Endothelial cell (in vitro differentiated cells): ENCODE data around the gene TRIM28. TPM values are rescaled to one million over a fixed set of nuclear protein-coding genes. Genes with fewer than 3 reads are reported as not detected.
A peak's percentile ranks its signal among the peaks of the same experiment; 100 is the strongest.
"Not testable (repeated sequence)": the region's sequence is repeated elsewhere in the genome, so short reads cannot be mapped to it uniquely, and the experiment has no call there.

Experiments
- DNase-seq: peaks from one replicate; pipeline ENCODE4 v3.0.0; 2021; ENCODE audit warnings: low spot score
- H3K27ac Mint-ChIP-seq: one replicate; pipeline ENCODE4 v1.8.0; 2021; ENCODE audit warnings: mixed read lengths, inconsistent platforms; ENCODE audit not compliant: unreplicated experiment
- H3K27me3 Mint-ChIP-seq: one replicate; pipeline ENCODE4 v1.8.0; 2021; ENCODE audit warnings: mild to moderate bottlenecking, moderate library complexity, mixed read lengths, inconsistent platforms; ENCODE audit not compliant: unreplicated experiment
- H3K36me3 Mint-ChIP-seq: one replicate; pipeline ENCODE4 v1.8.0; 2021; ENCODE audit warnings: mild to moderate bottlenecking, low read depth, mixed read lengths, inconsistent platforms; ENCODE audit not compliant: unreplicated experiment
- H3K4me1 Mint-ChIP-seq: one replicate; pipeline ENCODE4 v1.8.0; 2021; ENCODE audit warnings: mild to moderate bottlenecking, mixed read lengths, inconsistent platforms; ENCODE audit not compliant: unreplicated experiment
- H3K4me3 Mint-ChIP-seq: one replicate; pipeline ENCODE4 v1.8.0; 2021; ENCODE audit warnings: mild to moderate bottlenecking, mixed read lengths, inconsistent platforms; ENCODE audit not compliant: unreplicated experiment
- H3K9me3 Mint-ChIP-seq: one replicate; pipeline ENCODE4 v1.8.0; 2021; ENCODE audit warnings: mixed read lengths, inconsistent platforms; ENCODE audit not compliant: unreplicated experiment
- CTCF ChIP-seq: fragments of 200-600 bp; sonication (generic); IDR thresholded peaks from one replicate; pipeline ENCODE4 v1.5.0; 2021; ENCODE audit warnings: antibody characterized with exemption; ENCODE audit not compliant: unreplicated experiment
- total RNA-seq: library from RNA; stranded (reverse); fragmentation: NEBNext Ultra II Directional; extraction: Animal tissue kit (Norgen Biotek cat#: 25700); gene quantifications from one replicate; pipeline ENCODE4 v1.2.1, GENCODE V29; 2021; ENCODE audit not compliant: unreplicated experiment

The TRIM28 gene
- total RNA-seq, 1 donor from 2014 or later, result 457 TPM

- Mint-ChIP-seq H3K4me3 (no peak overlapping the region), H3K4me1 (peaks cover 7% of the 10 kb centered on the region), H3K27me3 (peaks cover 13% of the 10 kb centered on the region), H3K9me3 (no peaks in the 10 kb centered on the region), H3K27ac (no peak overlapping the region), H3K36me3 (no peaks in the 10 kb centered on the region)
- no peak for TF ChIP-seq CTCF
- DNase-seq, result no peak
Measured at GRCh38 chr19:58500242-58500641, 43.6 kb upstream of the TRIM28 start.

GRCh38 chr19:58507602-58508223 is 36.2 kb upstream of the TRIM28 start:
- H3K4me1 Mint-ChIP-seq, H3K9me3 Mint-ChIP-seq, DNase-seq, H3K4me3 Mint-ChIP-seq, H3K36me3 Mint-ChIP-seq, H3K27ac Mint-ChIP-seq: not testable (repeated sequence)
- H3K27me3 Mint-ChIP-seq, result peaks cover 15% of the 10 kb centered on the region

GRCh38 chr19:58509731-58510083 is 34.2 kb upstream of the TRIM28 start:
- Mint-ChIP-seq H3K4me3 (peak overlapping the region; percentile 21), H3K27me3 (peaks cover 15% of the 10 kb centered on the region), H3K36me3 (peaks cover 5% of the 10 kb centered on the region), H3K4me1 (no peaks in the 10 kb centered on the region), H3K27ac (no peak overlapping the region), H3K9me3 (peaks cover 3% of the 10 kb centered on the region)
- no peak for DNase-seq
- no peak for TF ChIP-seq CTCF

GRCh38 chr19:58510084-58510862 is 33.6 kb upstream of the TRIM28 start:
- Mint-ChIP-seq H3K27me3 (peaks cover 18% of the 10 kb centered on the region), H3K4me3 (peak overlapping the region; percentile 27), H3K4me1 (no peaks in the 10 kb centered on the region), H3K9me3 (peaks cover 3% of the 10 kb centered on the region), H3K27ac (no peak overlapping the region), H3K36me3 (peaks cover 6% of the 10 kb centered on the region)
- no peak for DNase-seq
- no peak for TF ChIP-seq CTCF

- no peak for TF ChIP-seq CTCF
- Mint-ChIP-seq H3K9me3 (peaks cover 3% of the 10 kb centered on the region), H3K4me1 (peaks cover 5% of the 10 kb centered on the region)
Measured at GRCh38 chr19:58511353-58512208, 32.3 kb upstream of the TRIM28 start, which contains the start of gene SLC27A5. TSS of gene SLC27A5 (minus strand) at chr19:58511992. CDS start at chr19:58511955, 37 bp downstream.

More at GRCh38 chr19:58511353-58512208, 32.3 kb upstream of the TRIM28 start, which contains the start of gene SLC27A5:
- Mint-ChIP-seq H3K4me3 (no peak within 1 kb of the TSS), H3K27ac (no peak within 1 kb of the TSS), H3K27me3 (peaks cover 21% of the 10 kb centered on the region), H3K36me3 (peaks cover 13% of the 10 kb centered on the region)
- no peak for DNase-seq
